Erythroblast (primary cell): ENCODE data around the gene CSTA.

Experiments used
- GATA1 ChIP-seq: IDR thresholded peaks from 2 replicates; pipeline ENCODE4 v1.6.1; 2011; ENCODE audit warnings: low read depth, mild to moderate bottlenecking, control low read depth, low read length, moderate library complexity
- POLR2A ChIP-seq: IDR thresholded peaks from 2 replicates; pipeline ENCODE4 v1.6.1; 2011; ENCODE audit warnings: mild to moderate bottlenecking, low read length

GRCh38 chr3:122350814-122351418, 25.9 kb downstream of the CSTA start:
- no peak for TF ChIP-seq POLR2A
- TF ChIP-seq GATA1 = no peak
